OCI-LY7 (cell line): ENCODE data around the gene IL12RB2. TPM values are rescaled to one million over a fixed set of nuclear protein-coding genes. Genes with fewer than 3 reads are reported as not detected.

ENCODE experiments used
- BruUV-seq: library from RNA; stranded (reverse); fragments of 400-500 nt; replicated peaks from 2 replicates; lab custom pipeline; 2021; lab: Mats Ljungman, UMichigan
- CTCF ChIA-PET: fragments of 300-600 bp; sonication (Branson Sonifier 250); formaldehyde crosslinking; loops from one replicate; lab custom pipeline; 2022; ENCODE audit warnings: antibody characterized with exemption; ENCODE audit not compliant: unreplicated experiment; lab: Charles Lee
- POLR2A ChIA-PET: fragments of 300-600 bp; sonication (Branson Sonifier 250); formaldehyde crosslinking; loops from one replicate; lab custom pipeline; 2022; ENCODE audit warnings: antibody characterized with exemption; lab: Charles Lee
- DNase-seq: peaks from one replicate; pipeline ENCODE4 v3.0.0-alpha.2; 2015; ENCODE audit warnings: low spot score
- H2AFZ ChIP-seq: fragments of 200-600 bp; sonication (generic), shearing (Covaris generic); 2 replicates; pipeline ENCODE4 v1.6.1; 2014; ENCODE audit warnings: mild to moderate bottlenecking, antibody characterized with exemption, low read length, moderate library complexity
- H3K27ac ChIP-seq: fragments of 200-600 bp; sonication (generic); 2 replicates; pipeline ENCODE4 v1.5.1; 2014; ENCODE audit warnings: mixed run types, low read depth, mild to moderate bottlenecking, moderate library complexity, low read length, inconsistent platforms; ENCODE audit not compliant: poor library complexity, severe bottlenecking
- H3K36me3 ChIP-seq: fragments of 200-600 bp; sonication (generic); 2 replicates; pipeline ENCODE4 v1.6.1; 2014; ENCODE audit warnings: mild to moderate bottlenecking, antibody characterized with exemption, low read length, moderate library complexity, mixed read lengths; ENCODE audit not compliant: insufficient read depth
- H3K4me1 ChIP-seq: fragments of 200-600 bp; sonication (generic); 2 replicates; pipeline ENCODE4 v1.5.1; 2014; ENCODE audit warnings: mild to moderate bottlenecking, low read length; ENCODE audit not compliant: insufficient read depth, poor library complexity, severe bottlenecking
- H3K4me2 ChIP-seq: fragments of 200-600 bp; sonication (generic); 2 replicates; pipeline ENCODE4 v1.6.1; 2014; ENCODE audit warnings: mild to moderate bottlenecking, low read length
- H3K4me3 ChIP-seq: fragments of 200-600 bp; sonication (generic); 2 replicates; pipeline ENCODE4 v1.5.1; 2014; ENCODE audit warnings: mild to moderate bottlenecking, low read depth, low read length; ENCODE audit not compliant: poor library complexity, severe bottlenecking
- H3K79me2 ChIP-seq: fragments of 200-600 bp; sonication (generic); 2 replicates; pipeline ENCODE4 v1.6.1; 2016; ENCODE audit warnings: low read depth, mild to moderate bottlenecking, low read length, moderate library complexity, mixed read lengths; ENCODE audit not compliant: insufficient read depth
- H3K9me2 ChIP-seq: fragments of 200-600 bp; sonication (generic); 2 replicates; pipeline ENCODE4 v1.6.1; 2016; ENCODE audit warnings: mild to moderate bottlenecking, low read length, mixed read lengths; ENCODE audit not compliant: insufficient read depth
- H3K9me3 ChIP-seq: fragments of 200-600 bp; sonication (generic); 2 replicates; pipeline ENCODE4 v1.6.1; 2014; ENCODE audit warnings: mild to moderate bottlenecking, mixed run types, low read length, mixed read lengths
- H4K20me1 ChIP-seq: fragments of 200-600 bp; sonication (generic); 2 replicates; pipeline ENCODE4 v1.6.1; 2014; ENCODE audit warnings: mild to moderate bottlenecking, antibody characterized with exemption, low read length, moderate library complexity, mixed read lengths; ENCODE audit not compliant: insufficient read depth
- CTCF ChIP-seq: fragments of 200-600 bp; sonication (generic); conservative IDR thresholded peaks from 2 replicates; pipeline ENCODE4 v1.5.1; 2014; ENCODE audit warnings: mild to moderate bottlenecking, antibody characterized with exemption, low read length, moderate library complexity, mixed read lengths
- EZH2phosphoT487 ChIP-seq: fragments of 200-600 bp; sonication (generic); IDR thresholded peaks from 2 replicates; pipeline ENCODE4 v1.6.1; 2018; ENCODE audit warnings: low read depth, borderline replicate concordance, mild to moderate bottlenecking, mixed run types, antibody characterized with exemption, low read length, moderate library complexity, mixed read lengths
- intact Hi-C: fragments of 100-400 bp; cut with micrococcal nuclease; formaldehyde crosslinking; loops from one replicate; pipeline ENCODE4 v1.10.0; 2022; ENCODE audit not compliant: unreplicated experiment
- total RNA-seq, 2 experiments: library from RNA; depleted of rRNA in 1 of 2; stranded (reverse); fragments of >200 nt in 1 of 2; shearing (Covaris generic) in 1 of 2; gene quantifications; 2 replicates each; pipeline ENCODE4 v1.2.3, GENCODE V29; 2014 to 2022

Gene IL12RB2
- total RNA-seq, 2 experiments from 2014 or later, result not detected

- no peaks in the 10 kb centered on the region for H3K9me2 ChIP-seq
- TF ChIP-seq EZH2phosphoT487 (no peak), CTCF (no peak)
- peaks cover 6% of the 10 kb centered on the region for H4K20me1 ChIP-seq
- BruUV-seq, result no TSS peak
- ChIA-PET CTCF (no interaction called here), POLR2A (interaction anchor here (0.6 to 0.7 kb wide), 2 partner anchors 14 to 93 kb away, joined by 3 to 4 read pairs; no protein-coding TSS in a partner anchor)
- intact Hi-C loops, result loop anchor here (5.0 to 10.0 kb wide), 5 partner anchors 253 to 1159 kb away; partner anchors contain the start of genes GADD45A and SLC35D1
- H3K79me2 ChIP-seq, result peaks cover 35% of the 10 kb centered on the region
- no peaks in the 10 kb centered on the region for H3K9me3 ChIP-seq
- H3K4me2 ChIP-seq, result peak overlapping the region; percentile 51
- H3K36me3 ChIP-seq, result peaks cover 11% of the 10 kb centered on the region
- H2AFZ ChIP-seq, result peak overlapping the region; percentile 95; the same call in 1 of the 2 replicates
- H3K27ac ChIP-seq, result no peak overlapping the region
- no peak for DNase-seq
- H3K4me1 ChIP-seq, result peaks cover 23% of the 10 kb centered on the region
- no peak overlapping the region for H3K4me3 ChIP-seq
Observed at GRCh38 chr1:67433837-67434236, 126.2 kb downstream of the IL12RB2 start.

GRCh38 chr1:67434491-67434890, 126.8 kb downstream of the IL12RB2 start:
- TF ChIP-seq CTCF (no peak), EZH2phosphoT487 (no peak)

GRCh38 chr1:67436511-67437055, 128.9 kb downstream of the IL12RB2 start:
- no peak overlapping the region for H3K4me3 ChIP-seq
- H3K9me3 ChIP-seq, result no peaks in the 10 kb centered on the region
- intact Hi-C loops, result loop anchor here (10.0 kb wide), 1 partner anchor 1162 kb away; no protein-coding TSS in a partner anchor
- H3K4me1 ChIP-seq, result peaks cover 29% of the 10 kb centered on the region
- H3K4me2 ChIP-seq, result no peak overlapping the region
- no peak for DNase-seq
- H3K27ac ChIP-seq, result no peak overlapping the region
- no TSS peak for BruUV-seq
- TF ChIP-seq EZH2phosphoT487 (no peak), CTCF (no peak)
- ChIA-PET CTCF (no interaction called here), POLR2A (interaction anchor here (0.7 to 1.0 kb wide), 2 partner anchors 666 to 1285 kb away, joined by 3 to 4 read pairs; no protein-coding TSS in a partner anchor)
- no peak overlapping the region for H2AFZ ChIP-seq
- peaks cover 18% of the 10 kb centered on the region; the same call in 1 of the 2 replicates for H3K79me2 ChIP-seq
- no peaks in the 10 kb centered on the region for H3K36me3 ChIP-seq
- H3K9me2 ChIP-seq, result no peaks in the 10 kb centered on the region
- H4K20me1 ChIP-seq, result no peaks in the 10 kb centered on the region

More at GRCh38 chr1:67434491-67434890, 126.8 kb downstream of the IL12RB2 start:
- intact Hi-C loops, result loop anchor here (5.0 to 10.0 kb wide), 5 partner anchors 253 to 1160 kb away; partner anchors contain the start of genes GADD45A and SLC35D1
- no peak for DNase-seq
- H3K4me2 ChIP-seq, result no peak overlapping the region
- POLR2A ChIA-PET, result interaction anchor here (0.7 kb wide), 1 partner anchor 15 kb away, joined by 3 read pairs; no protein-coding TSS in a partner anchor
- H3K9me2 ChIP-seq, result no peaks in the 10 kb centered on the region
- no peak overlapping the region for H2AFZ ChIP-seq
- no peak overlapping the region for H3K4me3 ChIP-seq
- H3K36me3 ChIP-seq, result peaks cover 4% of the 10 kb centered on the region
- BruUV-seq, result no TSS peak
- no peaks in the 10 kb centered on the region; the same call in 1 of the 2 replicates for H4K20me1 ChIP-seq
- peaks cover 23% of the 10 kb centered on the region for H3K4me1 ChIP-seq
- H3K9me3 ChIP-seq, result no peaks in the 10 kb centered on the region
- peaks cover 29% of the 10 kb centered on the region for H3K79me2 ChIP-seq
- no peak overlapping the region for H3K27ac ChIP-seq
- CTCF ChIA-PET, result no interaction called here
